WTC11 (cell line): ENCODE measurements around the gene OR8G1. TPM values are rescaled to one million over a fixed set of nuclear protein-coding genes. Genes with fewer than 3 reads are reported as not detected.

Experiments
- ATAC-seq: fragments of 200-7000 bp; cut with Tn5 transposase; 2 replicates; pipeline ENCODE4 v1.10.0; 2021; ENCODE audit warnings: mild to moderate bottlenecking, moderate library complexity
- CTCF ChIA-PET: fragments of 300-600 bp; sonication (Branson Sonifier 250); formaldehyde crosslinking; loops from one replicate; lab custom pipeline; 2021; ENCODE audit warnings: antibody characterized with exemption; lab: Charles Lee
- POLR2A ChIA-PET: fragments of 350-600 bp; sonication (Branson Sonifier 250); formaldehyde crosslinking; loops from one replicate; lab custom pipeline; 2021; ENCODE audit warnings: antibody characterized with exemption; lab: Charles Lee
- DNase-seq: peaks from one replicate; pipeline ENCODE4 v3.0.0; 2021; ENCODE audit warnings: low spot score
- H3K27ac Mint-ChIP-seq: 2 replicates; pipeline ENCODE4 v1.8.0; 2021; ENCODE audit warnings: mixed read lengths
- H3K27me3 Mint-ChIP-seq: 2 replicates; pipeline ENCODE4 v1.8.0; 2021; ENCODE audit warnings: low read depth, mild to moderate bottlenecking, moderate library complexity, mixed read lengths
- H3K36me3 Mint-ChIP-seq: 2 replicates; pipeline ENCODE4 v1.8.0; 2021; ENCODE audit warnings: mixed read lengths
- H3K4me1 Mint-ChIP-seq: 2 replicates; pipeline ENCODE4 v1.8.0; 2022; ENCODE audit warnings: mixed read lengths
- H3K4me3 Mint-ChIP-seq: 2 replicates; pipeline ENCODE4 v1.8.0; 2021; ENCODE audit warnings: mild to moderate bottlenecking, moderate library complexity, mixed read lengths
- H3K9me3 Mint-ChIP-seq: 2 replicates; pipeline ENCODE4 v1.8.0; 2021; ENCODE audit warnings: mixed read lengths
- CBFB ChIP-seq: sonication (generic); formaldehyde crosslinking; IDR thresholded peaks from 2 replicates; pipeline ENCODE4 v1.8.1; 2022; ENCODE audit warnings: mild to moderate bottlenecking, low read depth, missing genetic modification reagents
- CREM ChIP-seq: sonication (generic); formaldehyde crosslinking; IDR thresholded peaks from 2 replicates; pipeline ENCODE4 v1.8.1; 2022; ENCODE audit warnings: mild to moderate bottlenecking, missing genetic modification reagents, moderate library complexity
- ESRRA ChIP-seq: sonication (generic); formaldehyde crosslinking; IDR thresholded peaks from 2 replicates; pipeline ENCODE4 v1.8.1; 2022; ENCODE audit warnings: mild to moderate bottlenecking, missing genetic modification reagents, borderline replicate concordance
- ETV6 ChIP-seq: sonication (generic); formaldehyde crosslinking; IDR thresholded peaks from 2 replicates; pipeline ENCODE4 v1.8.1; 2022; ENCODE audit warnings: mild to moderate bottlenecking, missing genetic modification reagents
- FOXJ3 ChIP-seq: sonication (generic); formaldehyde crosslinking; IDR thresholded peaks from 2 replicates; pipeline ENCODE4 v1.9.0; 2021; ENCODE audit warnings: missing genetic modification reagents, mild to moderate bottlenecking, borderline replicate concordance
- JUN ChIP-seq: sonication (generic); formaldehyde crosslinking; IDR thresholded peaks from 2 replicates; pipeline ENCODE4 v1.8.0; 2023; ENCODE audit warnings: mild to moderate bottlenecking, missing genetic modification reagents
- KAT7 ChIP-seq: sonication (generic); formaldehyde crosslinking; IDR thresholded peaks from 2 replicates; pipeline ENCODE4 v1.8.1; 2023; ENCODE audit warnings: missing genetic modification reagents, mild to moderate bottlenecking, borderline replicate concordance
- MYBL2 ChIP-seq: sonication (generic); formaldehyde crosslinking; IDR thresholded peaks from 2 replicates; pipeline ENCODE4 v1.8.1; 2023; ENCODE audit warnings: mild to moderate bottlenecking, moderate library complexity, missing genetic modification reagents
- PRRX2 ChIP-seq: fragments of 250-450 bp; sonication (Bioruptor Pico); IDR thresholded peaks from 2 replicates; pipeline ENCODE4 v1.8.0; 2021; ENCODE audit warnings: mild to moderate bottlenecking
- RORB ChIP-seq: fragments of 250-450 bp; sonication (Bioruptor Pico); IDR thresholded peaks from 2 replicates; pipeline ENCODE4 v1.9.0; 2021; ENCODE audit warnings: mild to moderate bottlenecking
- SP1 ChIP-seq: sonication (generic); formaldehyde crosslinking; conservative IDR thresholded peaks from 2 replicates; pipeline ENCODE4 v1.8.1; 2022; ENCODE audit warnings: missing genetic modification reagents
- TCF7 ChIP-seq: sonication (generic); formaldehyde crosslinking; IDR thresholded peaks from 2 replicates; pipeline ENCODE4 v1.8.0; 2022; ENCODE audit warnings: mild to moderate bottlenecking, low read depth, missing genetic modification reagents, moderate library complexity
- TEAD1 ChIP-seq: sonication (generic); formaldehyde crosslinking; IDR thresholded peaks from 2 replicates; pipeline ENCODE4 v1.8.0; 2022; ENCODE audit warnings: mild to moderate bottlenecking, missing genetic modification reagents
- TEAD4 ChIP-seq: sonication (generic); formaldehyde crosslinking; IDR thresholded peaks from 2 replicates; pipeline ENCODE4 v1.8.0; 2022; ENCODE audit warnings: mild to moderate bottlenecking, missing genetic modification reagents
- ZBTB21 ChIP-seq: sonication (generic); formaldehyde crosslinking; IDR thresholded peaks from 2 replicates; pipeline ENCODE4 v1.8.1; 2023; ENCODE audit warnings: mild to moderate bottlenecking, missing genetic modification reagents, borderline replicate concordance
- ZNF121 ChIP-seq: sonication (generic); formaldehyde crosslinking; IDR thresholded peaks from 2 replicates; pipeline ENCODE4 v1.8.0; 2023; ENCODE audit warnings: missing genetic modification reagents
- ZNF219 ChIP-seq: sonication (generic); formaldehyde crosslinking; IDR thresholded peaks from 2 replicates; pipeline ENCODE4 v1.8.0; 2023; ENCODE audit warnings: missing genetic modification reagents, mild to moderate bottlenecking, borderline replicate concordance
- ZNF232 ChIP-seq: sonication (generic); formaldehyde crosslinking; IDR thresholded peaks from 2 replicates; pipeline ENCODE4 v1.8.0; 2022; ENCODE audit warnings: mild to moderate bottlenecking, missing genetic modification reagents
- ZNF263 ChIP-seq: sonication (generic); formaldehyde crosslinking; IDR thresholded peaks from 2 replicates; pipeline ENCODE4 v1.8.1; 2022; ENCODE audit warnings: low read depth, mild to moderate bottlenecking, moderate library complexity, missing genetic modification reagents
- total RNA-seq: library from RNA; stranded (reverse); gene quantifications from 3 replicates; pipeline ENCODE4 v1.2.3, GENCODE V29; 2021
- TF ChIP-seq, protein P1 (sequence below): fragments of 250-450 bp; sonication (Bioruptor Pico); IDR thresholded peaks from 2 replicates; pipeline ENCODE4 v2.1.2; 2022; ENCODE audit warnings: mild to moderate bottlenecking, moderate library complexity
- TF ChIP-seq, protein P2 (sequence below): fragments of 250-450 bp; sonication (Bioruptor Pico); IDR thresholded peaks from 2 replicates; pipeline ENCODE4 v1.9.0; 2021; ENCODE audit warnings: moderate library complexity, mild to moderate bottlenecking, inconsistent platforms, borderline replicate concordance
- TF ChIP-seq, protein P3 (sequence below): sonication (generic); formaldehyde crosslinking; IDR thresholded peaks from 2 replicates; pipeline ENCODE4 v1.8.1; 2022; ENCODE audit warnings: missing genetic modification reagents, borderline replicate concordance
- TF ChIP-seq, protein P4 (sequence below): sonication (generic); formaldehyde crosslinking; IDR thresholded peaks from 2 replicates; pipeline ENCODE4 v1.8.1; 2023; ENCODE audit warnings: mild to moderate bottlenecking, missing genetic modification reagents
- TF ChIP-seq, protein P5 (sequence below): sonication (generic); formaldehyde crosslinking; IDR thresholded peaks from 2 replicates; pipeline ENCODE4 v1.8.0; 2023; ENCODE audit warnings: missing genetic modification reagents, mild to moderate bottlenecking, borderline replicate concordance
- TF ChIP-seq, protein P6 (sequence below): sonication (generic); formaldehyde crosslinking; IDR thresholded peaks from 2 replicates; pipeline ENCODE4 v1.8.1; 2023; ENCODE audit warnings: mild to moderate bottlenecking, moderate library complexity, missing genetic modification reagents
- TF ChIP-seq, protein P7 (sequence below): sonication (generic); formaldehyde crosslinking; IDR thresholded peaks from 2 replicates; pipeline ENCODE4 v1.8.1; 2023; ENCODE audit warnings: mild to moderate bottlenecking, missing genetic modification reagents, moderate library complexity

OR8G1 gene
- total RNA-seq, 1 experiment from 2014 or later = not detected

DNA sequence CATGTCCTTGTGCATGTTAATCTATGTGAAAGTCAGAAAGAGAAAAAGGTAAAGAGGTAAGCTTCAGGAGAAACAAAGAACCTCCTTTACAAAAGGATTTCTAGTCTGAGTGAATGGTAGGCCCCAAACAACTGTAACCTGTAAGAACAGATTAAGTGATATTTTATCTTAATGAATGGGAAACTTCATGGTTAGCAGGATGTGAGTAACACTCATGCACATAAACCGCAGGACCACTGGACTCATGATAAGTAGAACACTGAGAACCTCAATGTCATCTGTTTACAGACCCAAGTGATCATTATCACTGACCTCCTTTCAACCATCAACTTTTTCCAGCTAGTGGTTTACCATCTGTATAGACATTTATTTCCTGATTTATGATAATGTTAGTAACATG, 35.2 kb downstream of the OR8G1 start:
- H3K36me3 Mint-ChIP-seq = no peaks in the 10 kb centered on the region
- ChIA-PET CTCF (no interaction called here), POLR2A (no interaction called here)
- DNase-seq = no peak
- H3K27ac Mint-ChIP-seq = no peak overlapping the region
- no peak overlapping the region for H3K4me3 Mint-ChIP-seq
- H3K27me3 Mint-ChIP-seq = no peaks in the 10 kb centered on the region
- peaks cover 16% of the 10 kb centered on the region for H3K4me1 Mint-ChIP-seq
- no peak for TF ChIP-seq MYBL2
- TF ChIP-seq ZNF121 (CRISPR knock-in tag) = no peak
- TF ChIP-seq ESRRA = no peak
- TF ChIP-seq RORB (CRISPR knock-in tag) = no peak
- no peak for TF ChIP-seq JUN
- TF ChIP-seq PRRX2 = no peak
- no peak for TF ChIP-seq TCF7 (CRISPR knock-in tag)
- TF ChIP-seq, protein P1, sequence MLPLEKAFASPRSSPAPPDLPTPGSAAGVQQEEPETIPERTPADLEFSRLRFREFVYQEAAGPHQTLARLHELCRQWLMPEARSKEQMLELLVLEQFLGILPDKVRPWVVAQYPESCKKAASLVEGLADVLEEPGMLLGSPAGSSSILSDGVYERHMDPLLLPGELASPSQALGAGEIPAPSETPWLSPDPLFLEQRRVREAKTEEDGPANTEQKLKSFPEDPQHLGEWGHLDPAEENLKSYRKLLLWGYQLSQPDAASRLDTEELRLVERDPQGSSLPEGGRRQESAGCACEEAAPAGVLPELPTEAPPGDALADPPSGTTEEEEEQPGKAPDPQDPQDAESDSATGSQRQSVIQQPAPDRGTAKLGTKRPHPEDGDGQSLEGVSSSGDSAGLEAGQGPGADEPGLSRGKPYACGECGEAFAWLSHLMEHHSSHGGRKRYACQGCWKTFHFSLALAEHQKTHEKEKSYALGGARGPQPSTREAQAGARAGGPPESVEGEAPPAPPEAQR = no peak
- TF ChIP-seq, protein P2, sequence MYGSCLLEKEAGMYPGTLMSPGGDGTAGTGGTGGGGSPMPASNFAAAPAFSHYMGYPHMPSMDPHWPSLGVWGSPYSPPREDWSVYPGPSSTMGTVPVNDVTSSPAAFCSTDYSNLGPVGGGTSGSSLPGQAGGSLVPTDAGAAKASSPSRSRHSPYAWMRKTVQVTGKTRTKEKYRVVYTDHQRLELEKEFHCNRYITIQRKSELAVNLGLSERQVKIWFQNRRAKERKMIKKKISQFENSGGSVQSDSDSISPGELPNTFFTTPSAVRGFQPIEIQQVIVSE (CRISPR knock-in tag) = no peak
- no peak for TF ChIP-seq TEAD1
- no peak for TF ChIP-seq ZBTB21 (CRISPR knock-in tag)
- TF ChIP-seq ZNF232 (CRISPR knock-in tag) = no peak
- TF ChIP-seq CBFB = no peak
- no peak for TF ChIP-seq ZNF263 (CRISPR knock-in tag)
- TF ChIP-seq, all 79 proteins: peak for 0
- peaks cover 7% of the 10 kb centered on the region; the same call in 1 of the 2 replicates for H3K9me3 Mint-ChIP-seq
- ATAC-seq = no peak

DNA sequence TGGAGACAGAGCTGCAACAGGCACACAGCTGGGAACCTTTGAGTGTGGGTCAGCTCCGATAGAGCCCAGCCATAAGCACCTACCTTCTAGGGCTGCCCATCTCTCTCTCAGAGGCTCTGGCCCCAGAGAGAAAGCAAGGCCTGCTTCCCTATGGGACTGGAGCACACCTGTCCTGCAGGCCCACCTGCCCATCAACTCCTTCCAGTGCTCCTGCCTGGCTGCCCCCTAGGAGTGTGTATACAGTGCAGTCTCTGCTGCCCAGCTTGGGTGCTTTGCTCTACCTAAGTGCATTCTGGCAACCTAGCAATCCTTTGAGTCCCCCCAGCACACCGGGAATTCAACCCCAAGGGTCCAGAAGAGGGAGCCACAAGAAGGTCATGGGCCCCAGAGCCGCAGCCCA, 36.3 kb downstream of the OR8G1 start:
- POLR2A ChIA-PET = no interaction called here
- CTCF ChIA-PET = interaction anchor here (0.9 to 1.7 kb wide), 6 partner anchors 84 to 637 kb away, joined by 3 to 12 read pairs (median 4); no protein-coding TSS in a partner anchor
- ATAC-seq (peak; percentile 46; the same call in 1 of the 2 replicates), DNase-seq (no peak)
- Mint-ChIP-seq H3K36me3 (peaks cover 8% of the 10 kb centered on the region; the same call in 1 of the 2 replicates), H3K27ac (no peak overlapping the region), H3K4me1 (peaks cover 15% of the 10 kb centered on the region), H3K4me3 (no peak overlapping the region), H3K27me3 (no peaks in the 10 kb centered on the region), H3K9me3 (peaks cover 18% of the 10 kb centered on the region)
- no peak for TF ChIP-seq ETV6 (CRISPR knock-in tag)
- no peak for TF ChIP-seq FOXJ3 (CRISPR knock-in tag)
- TF ChIP-seq, protein P3, sequence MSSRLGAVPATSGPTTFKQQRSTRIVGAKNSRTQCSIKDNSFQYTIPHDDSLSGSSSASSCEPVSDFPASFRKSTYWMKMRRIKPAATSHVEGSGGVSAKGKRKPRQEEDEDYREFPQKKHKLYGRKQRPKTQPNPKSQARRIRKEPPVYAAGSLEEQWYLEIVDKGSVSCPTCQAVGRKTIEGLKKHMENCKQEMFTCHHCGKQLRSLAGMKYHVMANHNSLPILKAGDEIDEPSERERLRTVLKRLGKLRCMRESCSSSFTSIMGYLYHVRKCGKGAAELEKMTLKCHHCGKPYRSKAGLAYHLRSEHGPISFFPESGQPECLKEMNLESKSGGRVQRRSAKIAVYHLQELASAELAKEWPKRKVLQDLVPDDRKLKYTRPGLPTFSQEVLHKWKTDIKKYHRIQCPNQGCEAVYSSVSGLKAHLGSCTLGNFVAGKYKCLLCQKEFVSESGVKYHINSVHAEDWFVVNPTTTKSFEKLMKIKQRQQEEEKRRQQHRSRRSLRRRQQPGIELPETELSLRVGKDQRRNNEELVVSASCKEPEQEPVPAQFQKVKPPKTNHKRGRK (CRISPR knock-in tag) = no peak
- TF ChIP-seq ZNF232 (CRISPR knock-in tag) = no peak
- TF ChIP-seq SP1 (CRISPR knock-in tag) = no peak
- TF ChIP-seq TEAD1 = no peak
- TF ChIP-seq, protein P4, sequence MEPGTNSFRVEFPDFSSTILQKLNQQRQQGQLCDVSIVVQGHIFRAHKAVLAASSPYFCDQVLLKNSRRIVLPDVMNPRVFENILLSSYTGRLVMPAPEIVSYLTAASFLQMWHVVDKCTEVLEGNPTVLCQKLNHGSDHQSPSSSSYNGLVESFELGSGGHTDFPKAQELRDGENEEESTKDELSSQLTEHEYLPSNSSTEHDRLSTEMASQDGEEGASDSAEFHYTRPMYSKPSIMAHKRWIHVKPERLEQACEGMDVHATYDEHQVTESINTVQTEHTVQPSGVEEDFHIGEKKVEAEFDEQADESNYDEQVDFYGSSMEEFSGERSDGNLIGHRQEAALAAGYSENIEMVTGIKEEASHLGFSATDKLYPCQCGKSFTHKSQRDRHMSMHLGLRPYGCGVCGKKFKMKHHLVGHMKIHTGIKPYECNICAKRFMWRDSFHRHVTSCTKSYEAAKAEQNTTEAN (CRISPR knock-in tag) = no peak
- TF ChIP-seq, protein P5, sequence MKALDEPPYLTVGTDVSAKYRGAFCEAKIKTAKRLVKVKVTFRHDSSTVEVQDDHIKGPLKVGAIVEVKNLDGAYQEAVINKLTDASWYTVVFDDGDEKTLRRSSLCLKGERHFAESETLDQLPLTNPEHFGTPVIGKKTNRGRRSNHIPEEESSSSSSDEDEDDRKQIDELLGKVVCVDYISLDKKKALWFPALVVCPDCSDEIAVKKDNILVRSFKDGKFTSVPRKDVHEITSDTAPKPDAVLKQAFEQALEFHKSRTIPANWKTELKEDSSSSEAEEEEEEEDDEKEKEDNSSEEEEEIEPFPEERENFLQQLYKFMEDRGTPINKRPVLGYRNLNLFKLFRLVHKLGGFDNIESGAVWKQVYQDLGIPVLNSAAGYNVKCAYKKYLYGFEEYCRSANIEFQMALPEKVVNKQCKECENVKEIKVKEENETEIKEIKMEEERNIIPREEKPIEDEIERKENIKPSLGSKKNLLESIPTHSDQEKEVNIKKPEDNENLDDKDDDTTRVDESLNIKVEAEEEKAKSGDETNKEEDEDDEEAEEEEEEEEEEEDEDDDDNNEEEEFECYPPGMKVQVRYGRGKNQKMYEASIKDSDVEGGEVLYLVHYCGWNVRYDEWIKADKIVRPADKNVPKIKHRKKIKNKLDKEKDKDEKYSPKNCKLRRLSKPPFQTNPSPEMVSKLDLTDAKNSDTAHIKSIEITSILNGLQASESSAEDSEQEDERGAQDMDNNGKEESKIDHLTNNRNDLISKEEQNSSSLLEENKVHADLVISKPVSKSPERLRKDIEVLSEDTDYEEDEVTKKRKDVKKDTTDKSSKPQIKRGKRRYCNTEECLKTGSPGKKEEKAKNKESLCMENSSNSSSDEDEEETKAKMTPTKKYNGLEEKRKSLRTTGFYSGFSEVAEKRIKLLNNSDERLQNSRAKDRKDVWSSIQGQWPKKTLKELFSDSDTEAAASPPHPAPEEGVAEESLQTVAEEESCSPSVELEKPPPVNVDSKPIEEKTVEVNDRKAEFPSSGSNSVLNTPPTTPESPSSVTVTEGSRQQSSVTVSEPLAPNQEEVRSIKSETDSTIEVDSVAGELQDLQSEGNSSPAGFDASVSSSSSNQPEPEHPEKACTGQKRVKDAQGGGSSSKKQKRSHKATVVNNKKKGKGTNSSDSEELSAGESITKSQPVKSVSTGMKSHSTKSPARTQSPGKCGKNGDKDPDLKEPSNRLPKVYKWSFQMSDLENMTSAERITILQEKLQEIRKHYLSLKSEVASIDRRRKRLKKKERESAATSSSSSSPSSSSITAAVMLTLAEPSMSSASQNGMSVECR (CRISPR knock-in tag) = no peak
- no peak for TF ChIP-seq TEAD4
- TF ChIP-seq, protein P6, sequence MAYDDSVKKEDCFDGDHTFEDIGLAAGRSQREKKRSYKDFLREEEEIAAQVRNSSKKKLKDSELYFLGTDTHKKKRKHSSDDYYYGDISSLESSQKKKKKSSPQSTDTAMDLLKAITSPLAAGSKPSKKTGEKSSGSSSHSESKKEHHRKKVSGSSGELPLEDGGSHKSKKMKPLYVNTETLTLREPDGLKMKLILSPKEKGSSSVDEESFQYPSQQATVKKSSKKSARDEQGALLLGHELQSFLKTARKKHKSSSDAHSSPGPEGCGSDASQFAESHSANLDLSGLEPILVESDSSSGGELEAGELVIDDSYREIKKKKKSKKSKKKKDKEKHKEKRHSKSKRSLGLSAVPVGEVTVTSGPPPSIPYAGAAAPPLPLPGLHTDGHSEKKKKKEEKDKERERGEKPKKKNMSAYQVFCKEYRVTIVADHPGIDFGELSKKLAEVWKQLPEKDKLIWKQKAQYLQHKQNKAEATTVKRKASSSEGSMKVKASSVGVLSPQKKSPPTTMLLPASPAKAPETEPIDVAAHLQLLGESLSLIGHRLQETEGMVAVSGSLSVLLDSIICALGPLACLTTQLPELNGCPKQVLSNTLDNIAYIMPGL (CRISPR knock-in tag) = no peak
- no peak for TF ChIP-seq KAT7 (CRISPR knock-in tag)
- TF ChIP-seq, protein P7, sequence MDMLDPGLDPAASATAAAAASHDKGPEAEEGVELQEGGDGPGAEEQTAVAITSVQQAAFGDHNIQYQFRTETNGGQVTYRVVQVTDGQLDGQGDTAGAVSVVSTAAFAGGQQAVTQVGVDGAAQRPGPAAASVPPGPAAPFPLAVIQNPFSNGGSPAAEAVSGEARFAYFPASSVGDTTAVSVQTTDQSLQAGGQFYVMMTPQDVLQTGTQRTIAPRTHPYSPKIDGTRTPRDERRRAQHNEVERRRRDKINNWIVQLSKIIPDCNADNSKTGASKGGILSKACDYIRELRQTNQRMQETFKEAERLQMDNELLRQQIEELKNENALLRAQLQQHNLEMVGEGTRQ (CRISPR knock-in tag) = no peak
- TF ChIP-seq ZNF121 (CRISPR knock-in tag) = no peak
- TF ChIP-seq CREM (CRISPR knock-in tag) = no peak
- TF ChIP-seq ZNF219 = no peak
